B cell (primary cell): ENCODE data around the gene ZC3H18.

ENCODE experiments used
- CTCF ChIP-seq: fragments of 200-600 bp; IDR thresholded peaks from one replicate; pipeline ENCODE4 v1.8.0; 2022; ENCODE audit warnings: antibody characterized with exemption, mild to moderate bottlenecking
- EZH2 ChIP-seq: IDR thresholded peaks from 2 replicates; pipeline ENCODE4 v1.6.1; 2012; ENCODE audit warnings: borderline replicate concordance, low read depth, mild to moderate bottlenecking, moderate library complexity, low read length; ENCODE audit not compliant: insufficient read depth, poor library complexity, severe bottlenecking

- TF ChIP-seq CTCF (no peak), EZH2 (no peak)
These were observed 7.0 kb downstream of the ZC3H18 start for GRCh38 chr16:88577166-88577565.
